HG03460 (cell line): ENCODE data around the gene NFATC1.

Experiments
- ATAC-seq: cut with Tn5 transposase; IDR thresholded peaks from one replicate; pipeline ENCODE4 v1.9.1; 2021; ENCODE audit not compliant: unreplicated experiment

Gene NFATC1

DNA sequence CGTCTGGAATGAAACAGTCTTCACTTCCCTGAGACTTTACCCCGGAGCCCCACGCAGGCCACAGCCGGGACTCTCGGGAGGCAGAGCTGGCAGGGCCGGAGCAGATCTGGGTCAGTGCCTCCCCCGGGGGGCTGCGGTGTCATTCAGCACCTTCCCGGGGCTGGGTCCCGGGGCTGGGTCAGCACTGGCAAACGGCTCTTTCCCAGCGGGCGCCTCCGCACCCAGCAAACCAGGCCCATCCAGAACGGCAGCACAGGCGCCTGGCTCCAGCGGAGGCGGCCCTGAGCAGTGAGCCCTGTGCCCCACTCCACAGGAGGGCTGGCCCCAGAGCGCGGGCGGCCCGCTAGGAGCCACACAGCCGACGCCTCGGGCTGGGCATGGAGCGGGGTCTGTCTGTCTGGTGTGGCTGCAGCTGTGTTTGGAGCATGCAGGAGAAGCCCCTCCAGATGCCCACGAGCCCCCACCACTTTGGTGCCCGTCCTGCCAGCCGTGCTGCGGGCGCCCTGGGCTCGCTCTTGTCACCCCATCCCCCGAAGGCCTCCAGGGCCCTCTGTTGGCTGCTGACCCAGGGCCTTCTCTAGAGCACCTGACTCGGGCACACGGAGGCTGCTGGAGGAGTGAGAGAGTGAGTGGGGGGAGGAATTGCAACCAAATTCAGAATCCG is 151.8 kb downstream of the NFATC1 start:
- no peak for ATAC-seq

DNA sequence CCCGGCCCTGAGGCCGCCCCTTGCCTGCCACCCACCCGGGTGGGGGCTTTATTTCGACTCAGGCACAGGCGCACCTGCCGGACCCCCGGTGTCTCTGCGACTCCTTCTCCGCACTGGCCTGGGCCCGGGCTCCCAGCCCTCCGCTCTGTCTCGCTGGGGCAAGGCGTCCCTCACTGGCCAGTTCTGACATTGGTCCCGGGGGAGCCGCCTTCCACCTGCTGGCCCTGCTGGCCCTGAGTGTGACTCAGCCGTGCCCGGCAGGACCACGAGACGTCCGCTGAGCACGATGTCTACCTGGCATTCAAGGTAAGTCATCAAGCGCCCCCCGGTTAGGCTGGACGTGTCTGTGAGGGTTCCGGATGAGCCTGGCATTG is 152.3 kb downstream of the NFATC1 start:
- no peak for ATAC-seq

DNA sequence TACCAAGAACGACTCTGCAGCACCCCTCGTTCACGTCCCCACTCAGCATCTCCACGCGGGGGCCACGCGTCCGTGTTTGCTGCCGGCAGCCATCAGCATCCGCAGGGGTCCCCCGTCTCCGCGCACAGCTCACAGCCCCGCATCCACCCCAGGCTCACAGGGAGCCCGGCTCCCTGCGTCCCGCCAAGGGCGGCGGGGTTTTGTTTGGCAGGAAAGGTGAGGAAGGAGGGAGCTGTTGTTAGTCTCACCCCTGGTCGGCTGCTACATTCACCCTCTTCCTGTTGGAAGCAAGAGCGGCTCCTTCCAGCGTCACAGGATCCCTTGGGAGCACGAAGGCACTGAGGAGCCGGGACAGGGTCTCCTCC is 152.9 kb downstream of the NFATC1 start:
- no peak for ATAC-seq

GRCh38 chr18:79548986-79549637 is 153.4 kb downstream of the NFATC1 start:
- ATAC-seq: no peak

DNA sequence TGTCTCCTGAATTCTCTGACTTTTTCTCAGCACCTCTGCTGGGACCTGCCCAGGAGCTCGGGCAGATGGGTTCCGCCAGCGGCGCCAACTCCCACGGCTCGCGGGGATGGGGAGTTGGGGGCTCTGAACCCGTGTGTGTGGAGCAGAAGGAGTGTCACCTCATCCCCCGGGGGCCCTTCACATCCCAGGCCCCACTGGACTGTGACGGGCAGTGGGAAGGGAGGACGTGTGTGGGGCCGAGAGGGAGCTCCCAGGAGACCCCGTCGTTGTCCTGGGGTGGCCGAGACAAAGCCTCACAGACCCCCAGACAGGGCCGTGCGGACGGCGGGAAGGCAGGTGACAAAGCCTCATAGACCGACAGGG is 153.9 kb downstream of the NFATC1 start:
- no peak for ATAC-seq

- no peak for ATAC-seq
These were observed 156.5 kb downstream of the NFATC1 start for GRCh38 chr18:79552140-79552631.

GRCh38 chr18:79552696-79553095 is 157.0 kb downstream of the NFATC1 start:
- no peak for ATAC-seq

DNA sequence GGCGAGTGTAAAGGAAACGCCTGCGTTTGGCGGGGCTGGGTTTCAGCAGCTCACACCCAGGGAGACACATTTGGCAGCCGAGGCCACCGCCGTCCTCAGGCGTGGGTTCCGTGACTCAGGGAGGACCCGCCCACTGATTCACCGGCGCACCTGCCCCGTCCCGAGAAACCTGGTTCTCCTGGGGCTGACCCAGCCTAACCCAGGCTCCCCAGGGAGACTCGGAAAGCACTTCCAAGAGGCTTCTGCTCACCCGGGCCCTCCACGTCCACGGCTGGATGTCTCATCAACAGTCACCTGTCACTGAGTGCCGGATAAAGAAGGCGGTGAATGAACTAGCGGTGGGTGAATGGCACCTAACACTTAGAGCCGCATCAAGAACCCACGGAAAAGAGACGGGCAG is 157.4 kb downstream of the NFATC1 start:
- ATAC-seq: no peak

GRCh38 chr18:79553696-79554095 is 158.0 kb downstream of the NFATC1 start:
- no peak for ATAC-seq

DNA sequence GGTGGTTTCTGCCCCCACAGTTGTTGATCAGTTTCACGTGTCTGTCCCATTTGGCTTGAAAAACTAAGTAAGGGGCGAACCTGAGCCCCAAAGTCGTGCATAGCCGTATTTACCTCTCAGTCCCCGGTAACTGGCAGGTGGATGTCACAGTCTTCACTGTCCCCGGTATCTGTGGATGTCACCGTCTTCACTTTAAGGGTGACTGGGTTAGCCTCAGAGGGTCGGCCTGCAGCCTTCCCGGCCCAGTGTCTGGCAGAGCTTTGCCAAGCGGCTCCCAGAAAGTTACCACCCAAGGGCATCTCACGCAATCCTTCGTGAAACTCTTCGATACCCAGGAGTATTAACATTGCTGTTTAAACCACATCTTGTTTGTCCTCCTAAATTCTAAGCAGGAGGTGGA is 158.6 kb downstream of the NFATC1 start:
- ATAC-seq: no peak

GRCh38 chr18:79554945-79555645 is 159.4 kb downstream of the NFATC1 start:
- no peak for ATAC-seq

- no peak for ATAC-seq
These were observed 160.2 kb downstream of the NFATC1 start for GRCh38 chr18:79555885-79556284.

GRCh38 chr18:79556829-79557585 is 161.3 kb downstream of the NFATC1 start:
- ATAC-seq: no peak

DNA sequence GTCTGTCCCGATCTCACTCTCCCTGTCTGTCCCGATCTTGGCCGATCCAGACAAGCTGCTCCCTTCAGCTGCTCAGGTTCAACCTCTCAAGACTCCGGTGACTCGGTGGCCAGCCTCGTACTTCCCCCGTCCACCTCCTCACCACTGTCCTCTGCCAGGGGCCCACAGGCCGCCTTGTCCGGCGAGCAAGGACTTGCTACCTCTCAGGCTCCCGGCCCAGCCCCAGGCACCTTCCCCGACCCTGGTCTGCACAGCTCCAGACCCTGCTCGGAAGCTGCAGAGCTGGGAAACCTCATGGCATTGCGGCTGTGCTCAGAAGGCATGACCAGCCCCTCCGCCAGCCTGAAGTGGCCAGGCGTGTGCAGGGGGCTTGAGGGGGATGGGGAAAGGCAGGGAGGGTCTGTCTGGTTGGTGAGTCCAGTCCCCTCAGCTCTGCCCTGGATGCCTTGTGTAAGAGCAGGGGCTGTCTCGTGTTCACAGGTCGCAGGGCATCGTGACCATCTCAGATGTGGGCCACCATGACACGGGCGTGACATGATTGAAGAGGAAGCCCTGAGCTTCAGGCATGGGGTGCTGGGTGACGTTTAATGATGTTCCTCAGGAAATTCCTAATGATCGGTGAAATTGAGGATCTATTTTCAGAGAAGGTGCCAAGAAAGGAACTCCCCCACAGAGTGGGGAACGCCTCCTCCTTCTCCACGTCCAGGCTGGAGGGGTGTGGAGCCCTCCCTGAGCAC is 162.6 kb downstream of the NFATC1 start:
- no peak for ATAC-seq

DNA sequence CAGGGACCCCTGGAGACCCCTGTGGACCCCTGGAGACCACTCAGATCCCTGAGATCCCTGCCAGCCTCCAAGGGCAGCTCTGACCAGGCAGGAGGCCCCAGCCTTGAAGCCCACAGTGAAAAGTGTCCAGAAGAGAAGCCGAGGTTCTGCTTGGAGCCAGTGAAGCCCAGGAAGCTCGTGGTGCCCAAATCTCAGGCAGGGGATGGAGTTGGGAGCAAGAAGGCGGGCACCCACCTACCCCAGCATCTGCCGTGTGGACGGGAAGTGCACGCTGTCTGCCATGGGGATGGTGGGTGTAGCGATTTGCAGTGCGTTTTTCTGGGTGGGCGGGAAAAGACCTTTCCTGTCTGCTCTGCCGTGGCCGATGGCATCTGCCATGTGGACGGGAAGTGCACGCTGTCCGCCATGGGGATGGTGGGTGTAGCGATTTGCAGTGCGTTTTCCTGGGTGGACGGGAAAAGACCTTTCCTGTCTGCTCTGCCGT is 163.2 kb downstream of the NFATC1 start:
- no peak for ATAC-seq

GRCh38 chr18:79559436-79559835 is 163.7 kb downstream of the NFATC1 start:
- ATAC-seq: no peak

DNA sequence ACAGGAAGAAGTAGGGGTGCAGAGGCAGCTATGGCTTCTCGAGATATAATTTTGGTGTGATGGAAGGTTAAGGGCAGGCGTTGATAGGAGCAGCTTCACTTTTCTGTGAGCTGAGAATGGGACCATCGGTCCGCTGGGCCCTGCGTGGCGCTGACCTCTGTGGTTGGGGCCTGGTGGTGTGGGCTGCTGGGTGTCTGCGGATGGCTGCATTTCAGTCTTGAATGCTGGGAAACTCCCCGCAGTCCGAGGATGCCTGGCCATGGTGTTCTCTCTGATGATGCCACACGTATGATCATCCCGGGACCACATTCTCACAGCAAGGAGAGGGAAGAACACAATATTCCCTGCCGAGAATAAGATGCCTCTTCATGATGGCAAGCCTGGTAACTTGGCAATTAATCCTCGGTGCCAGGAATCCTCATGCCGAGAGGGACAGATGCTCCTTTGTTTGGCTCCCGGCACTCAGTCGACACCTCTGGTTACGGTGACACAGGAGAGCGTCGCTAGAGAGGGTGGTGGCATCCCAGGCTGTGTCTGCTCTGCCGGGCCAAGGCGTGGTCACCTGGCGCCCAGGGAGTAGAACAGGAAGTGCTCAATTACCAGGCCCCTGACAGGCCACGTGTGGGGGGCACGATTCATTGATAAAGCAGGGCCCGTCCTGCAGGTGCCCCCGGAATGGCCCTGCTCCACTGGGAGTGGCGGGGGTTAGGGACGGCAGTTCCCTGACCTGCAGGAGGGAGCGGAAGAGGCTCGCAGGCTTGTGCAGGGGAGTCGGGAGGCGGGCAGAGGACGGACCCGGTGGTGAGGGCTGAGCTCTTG is 164.5 kb downstream of the NFATC1 start:
- ATAC-seq: no peak

DNA sequence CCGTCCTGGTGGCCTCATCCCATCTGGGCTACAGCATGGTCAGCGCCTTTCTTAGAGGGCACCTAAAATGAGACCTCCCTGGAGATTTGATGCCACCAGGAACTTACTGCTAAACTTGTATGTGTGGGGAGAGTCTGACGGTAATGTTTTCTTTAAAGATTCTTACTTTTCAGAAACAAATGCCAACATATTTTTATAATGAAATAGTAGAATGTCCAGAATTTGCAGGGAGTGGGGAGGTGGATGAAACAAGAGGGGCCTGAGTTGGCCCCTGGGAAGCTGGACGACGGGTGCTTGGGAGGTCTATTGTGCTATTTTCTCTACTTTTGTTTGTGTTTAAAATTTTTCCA is 165.1 kb downstream of the NFATC1 start:
- no peak for ATAC-seq

DNA sequence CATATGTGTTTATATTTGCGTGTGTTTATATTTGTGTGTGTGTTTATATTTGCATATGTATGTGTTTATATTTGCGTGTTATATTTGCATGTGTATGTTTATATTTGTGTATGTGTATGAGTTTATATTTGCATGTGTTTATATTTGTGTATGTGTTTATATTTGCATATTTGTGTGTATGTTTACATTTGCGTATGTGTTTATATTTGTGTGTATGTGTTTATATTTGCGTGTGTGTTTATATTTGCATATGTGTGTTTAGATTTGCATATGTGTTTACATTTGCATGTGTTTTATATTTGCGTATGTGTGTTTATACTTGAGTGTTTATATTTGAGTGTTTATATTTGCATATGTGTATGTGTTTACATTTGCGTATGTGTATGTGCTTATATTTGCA is 168.2 kb downstream of the NFATC1 start:
- no peak for ATAC-seq

DNA sequence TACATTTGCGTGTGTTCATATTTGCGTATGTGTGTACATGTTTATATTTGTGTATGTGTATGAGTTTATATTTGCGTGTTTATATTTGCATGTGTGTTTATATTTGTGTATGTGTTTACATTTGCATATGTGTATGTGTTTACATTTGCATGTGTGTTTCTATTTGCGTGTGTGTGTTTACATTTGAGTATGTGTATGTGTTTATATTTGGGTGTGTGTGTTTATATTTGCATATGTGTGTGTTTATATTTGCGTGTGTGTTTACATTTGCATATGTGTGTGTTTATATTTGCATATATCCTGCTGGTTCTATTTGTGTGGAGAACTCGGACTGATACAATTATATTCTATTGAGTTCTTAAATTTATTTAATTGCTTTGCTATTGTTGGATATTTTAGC is 168.7 kb downstream of the NFATC1 start:
- no peak for ATAC-seq
